Ascending aorta (tissue), 2 donors: Measurements from ENCODE around the gene PPP2R5C. TPM values are rescaled to one million over a fixed set of nuclear protein-coding genes. Genes with fewer than 3 reads are reported as not detected.
"Not testable (repeated sequence)": the region's sequence is repeated elsewhere in the genome, so short reads cannot be mapped to it uniquely, and the experiment has no call there.

Experiments
- DNase-seq, 2 donors: peaks; one replicate each; pipeline ENCODE4 v3.0.0-alpha.2; 2019; ENCODE audit warnings: low spot score in 2 of 2
- H3K27ac ChIP-seq, 2 donors: fragments of 200-600 bp; sonication (generic); one replicate each; pipeline ENCODE4 v1.5.1; 2016 to 2017; ENCODE audit warnings: mild to moderate bottlenecking in 1 of 2
- H3K27me3 ChIP-seq: fragments of 200-600 bp; sonication (generic); one replicate; pipeline ENCODE4 v1.5.1; 2017
- H3K36me3 ChIP-seq, 2 donors: fragments of 200-600 bp; sonication (generic); one replicate each; pipeline ENCODE4 v1.5.1; 2016
- H3K4me1 ChIP-seq, 2 donors: fragments of 200-600 bp; sonication (generic); one replicate each; pipeline ENCODE4 v1.5.1; 2016 to 2017; ENCODE audit warnings: mild to moderate bottlenecking in 1 of 2
- H3K4me3 ChIP-seq, 2 donors: fragments of 200-600 bp; sonication (generic); one replicate each; pipeline ENCODE4 v1.5.1; 2016 to 2017; ENCODE audit warnings: mild to moderate bottlenecking in 1 of 2
- H3K9me3 ChIP-seq, 2 donors: fragments of 200-600 bp; sonication (generic); one replicate each; pipeline ENCODE4 v1.5.1; 2016
- CTCF ChIP-seq, 3 experiments: fragments of 200-600 bp in 2 of 3; fragments of 450-650 bp in 1 of 3; sonication (generic) in 2 of 3; IDR thresholded peaks; one replicate each; pipeline ENCODE4 v1.5.1; 2016 to 2019; ENCODE audit warnings: antibody characterized with exemption in 3 of 3, mild to moderate bottlenecking in 1 of 3, moderate library complexity in 1 of 3
- intact Hi-C: fragments of 100-400 bp; cut with DNase I; formaldehyde crosslinking; loops from one replicate; pipeline ENCODE4 v1.15.1; 2023
- total RNA-seq: library from RNA; depleted of rRNA; stranded (reverse); fragments of >200 nt; gene quantifications from one replicate; pipeline ENCODE4 v1.1.0, GENCODE V29; 2016

The PPP2R5C gene
- total RNA-seq, 1 donor from 2014 or later, result 45.6 TPM

GRCh38 chr14:101726295-101726953 lies 35.1 kb upstream of the PPP2R5C start:
- intact Hi-C loops, result no loop called here
- Histone ChIP-seq H3K27me3 (no peaks in the 10 kb centered on the region), H3K36me3 (no peaks in the 10 kb centered on the region), H3K4me1 (no peaks in the 10 kb centered on the region), H3K9me3 (no peaks in the 10 kb centered on the region), H3K4me3 (no peak overlapping the region), H3K27ac (no peak overlapping the region)
- no peak for TF ChIP-seq CTCF (IDR thresholded peaks at IDR 0.05)
- no peak for DNase-seq

GRCh38 chr14:101726954-101727302 lies 34.6 kb upstream of the PPP2R5C start:
- TF ChIP-seq CTCF (IDR thresholded peaks at IDR 0.05), result no peak
- H3K27ac ChIP-seq, result no peak overlapping the region
- no peaks in the 10 kb centered on the region for H3K36me3 ChIP-seq
- H3K4me3 ChIP-seq, result no peak overlapping the region
- no peaks in the 10 kb centered on the region for H3K4me1 ChIP-seq
- DNase-seq, result peak in 1 of 2 donors; percentile 38
- H3K9me3 ChIP-seq, result no peaks in the 10 kb centered on the region
- no peaks in the 10 kb centered on the region for H3K27me3 ChIP-seq
- intact Hi-C loops, result no loop called here

GRCh38 chr14:101727611-101728366 lies 33.7 kb upstream of the PPP2R5C start:
- no peak for TF ChIP-seq CTCF (IDR thresholded peaks at IDR 0.05)
- intact Hi-C loops, result no loop called here
- Histone ChIP-seq H3K4me3 (no peak overlapping the region), H3K36me3 (no peaks in the 10 kb centered on the region), H3K27ac (no peak overlapping the region), H3K4me1 (no peaks in the 10 kb centered on the region), H3K27me3 (no peaks in the 10 kb centered on the region), H3K9me3 (no peaks in the 10 kb centered on the region)
- no peak for DNase-seq

- Histone ChIP-seq H3K4me1 (no peaks in the 10 kb centered on the region), H3K9me3 (no peaks in the 10 kb centered on the region), H3K27me3 (no peaks in the 10 kb centered on the region), H3K27ac (no peak overlapping the region), H3K36me3 (no peaks in the 10 kb centered on the region), H3K4me3 (no peak overlapping the region)
- peak in 1 of 2 donors; percentile 50 for DNase-seq
- TF ChIP-seq CTCF (IDR thresholded peaks at IDR 0.05), result no peak
- intact Hi-C loops, result no loop called here
Measured at GRCh38 chr14:101728367-101728742, 33.2 kb upstream of the PPP2R5C start.

GRCh38 chr14:101729382-101729781 lies 32.1 kb upstream of the PPP2R5C start:
- no peak for DNase-seq
- Histone ChIP-seq H3K27ac (no peak overlapping the region), H3K4me3 (no peak overlapping the region), H3K9me3 (no peaks in the 10 kb centered on the region), H3K36me3 (no peaks in the 10 kb centered on the region), H3K4me1 (no peaks in the 10 kb centered on the region), H3K27me3 (no peaks in the 10 kb centered on the region)
- intact Hi-C loops, result no loop called here
- no peak for TF ChIP-seq CTCF (IDR thresholded peaks at IDR 0.05)

GRCh38 chr14:101730157-101730556 lies 31.4 kb upstream of the PPP2R5C start:
- H3K4me3 ChIP-seq, H3K27me3 ChIP-seq, DNase-seq, intact Hi-C loops, H3K4me1 ChIP-seq, H3K27ac ChIP-seq, H3K36me3 ChIP-seq, H3K9me3 ChIP-seq: not testable (repeated sequence)
